Measurements from ENCODE around the gene TTC38.
A peak's percentile ranks its signal among the peaks of the same experiment; 100 is the strongest.
"Not testable (repeated sequence)": the region's sequence is repeated elsewhere in the genome, so short reads cannot be mapped to it uniquely, and the experiment has no call there.

The TTC38 gene

DNA sequence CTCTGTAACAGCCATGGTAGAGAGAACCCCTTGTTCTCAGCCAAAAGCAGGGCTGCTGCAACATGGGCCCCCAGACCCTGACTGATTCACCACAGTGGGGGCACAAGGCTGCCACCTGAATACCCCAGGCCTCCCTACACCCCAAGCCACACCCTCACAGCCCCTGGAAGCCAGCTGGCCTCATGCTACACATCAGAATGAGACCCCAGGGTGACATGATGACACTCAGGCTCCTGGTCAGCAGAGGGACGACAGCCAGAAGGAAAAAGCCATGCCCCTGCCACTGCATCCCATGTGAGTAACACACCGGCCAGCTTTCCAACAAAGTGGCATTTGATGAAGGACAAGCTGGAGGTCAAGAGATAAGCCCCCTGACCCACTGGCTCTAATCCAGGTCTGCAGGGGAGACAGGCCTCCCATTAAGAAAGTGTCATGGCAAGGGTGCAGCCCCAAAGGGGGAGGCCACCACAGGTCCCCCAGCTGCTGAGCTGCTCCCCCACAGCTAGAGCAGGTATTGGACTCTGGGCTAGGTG lies 20.3 kb upstream of the TTC38 start:
- DNase-seq, result no peak

DNA sequence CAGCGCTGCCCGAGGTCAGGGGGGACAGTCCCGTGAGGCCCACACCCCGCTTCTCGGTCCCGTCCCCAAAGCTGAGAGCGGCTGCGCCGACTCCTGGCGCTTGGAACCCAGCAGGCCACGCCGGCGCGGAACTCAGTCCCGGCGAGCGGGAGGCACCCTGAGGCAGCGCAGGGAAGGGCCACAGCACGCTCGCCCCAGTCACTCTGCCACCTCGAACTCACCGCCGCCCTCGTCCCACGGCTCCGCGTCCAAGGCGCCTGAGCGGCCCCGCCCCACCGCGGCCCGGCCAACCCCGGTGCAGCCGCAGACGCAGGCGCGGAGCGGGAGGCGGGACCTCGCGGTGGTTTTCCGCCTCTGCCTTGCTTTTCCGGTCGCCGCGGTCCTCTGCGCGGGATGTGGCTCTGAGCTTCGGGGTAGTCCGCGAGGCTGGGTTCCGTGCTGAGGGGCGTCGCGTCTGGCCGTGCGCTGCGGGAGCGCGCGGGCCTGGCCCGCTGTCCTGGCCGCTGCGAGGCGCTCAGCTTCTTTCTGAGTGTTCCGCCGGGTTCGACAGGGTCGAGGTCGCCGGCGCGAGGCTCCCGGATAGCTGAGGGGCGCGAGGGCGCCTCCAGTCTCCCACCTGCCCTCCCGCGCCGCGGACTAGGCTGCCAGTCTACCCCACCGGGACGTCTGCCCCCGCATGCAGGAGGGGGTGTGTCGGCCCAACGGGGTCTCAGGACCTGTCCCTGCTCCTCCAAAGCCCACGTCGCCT lies 17.6 kb upstream of the TTC38 start, which contains the start of gene CDPF1:
Gene CDPF1 (minus strand): TSS at position 259 of the 748 bp plus-strand sequence. CDS start 2,009 bp downstream, outside the sequence.
- DNase-seq, result peak; percentile 77 to 90 (median 85)

DNA sequence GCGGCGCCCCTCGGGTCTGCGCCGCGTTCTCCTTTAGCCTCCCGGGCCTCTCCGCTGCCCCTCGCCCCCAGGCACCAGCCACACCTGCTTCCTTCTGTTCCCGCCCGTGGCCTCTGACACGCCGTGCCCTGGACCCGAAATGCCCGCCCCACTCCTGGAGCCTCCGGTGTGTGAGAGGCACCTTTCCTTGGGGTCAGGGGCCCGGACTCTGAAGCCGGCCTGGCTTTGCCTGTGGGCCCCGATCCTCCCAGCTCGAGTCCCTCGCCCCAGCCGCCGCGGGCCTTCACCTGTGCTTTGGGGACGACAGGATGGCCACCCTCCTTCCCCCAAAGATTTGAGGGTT lies 17.1 kb upstream of the TTC38 start:
- no peak for DNase-seq

DNA sequence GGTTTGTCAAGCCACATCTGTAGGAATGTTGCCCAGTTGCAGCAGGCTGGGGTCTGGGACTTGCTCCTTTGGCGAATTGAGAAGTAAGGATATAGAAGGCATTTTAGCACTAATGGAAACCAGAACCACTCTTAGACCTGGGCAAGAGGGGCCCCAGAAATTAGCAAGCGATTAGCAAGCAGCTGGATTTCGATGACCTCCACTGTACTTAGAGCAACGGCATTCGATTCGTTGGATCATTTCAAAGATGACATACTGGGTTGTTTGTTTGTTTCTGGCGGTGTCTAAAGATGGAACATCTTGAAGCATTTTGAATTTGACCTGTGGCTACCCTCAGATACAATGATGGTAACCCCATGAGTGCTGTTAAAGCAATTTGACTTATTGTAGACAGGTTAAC lies 16.5 kb upstream of the TTC38 start:
- no peak for DNase-seq

DNA sequence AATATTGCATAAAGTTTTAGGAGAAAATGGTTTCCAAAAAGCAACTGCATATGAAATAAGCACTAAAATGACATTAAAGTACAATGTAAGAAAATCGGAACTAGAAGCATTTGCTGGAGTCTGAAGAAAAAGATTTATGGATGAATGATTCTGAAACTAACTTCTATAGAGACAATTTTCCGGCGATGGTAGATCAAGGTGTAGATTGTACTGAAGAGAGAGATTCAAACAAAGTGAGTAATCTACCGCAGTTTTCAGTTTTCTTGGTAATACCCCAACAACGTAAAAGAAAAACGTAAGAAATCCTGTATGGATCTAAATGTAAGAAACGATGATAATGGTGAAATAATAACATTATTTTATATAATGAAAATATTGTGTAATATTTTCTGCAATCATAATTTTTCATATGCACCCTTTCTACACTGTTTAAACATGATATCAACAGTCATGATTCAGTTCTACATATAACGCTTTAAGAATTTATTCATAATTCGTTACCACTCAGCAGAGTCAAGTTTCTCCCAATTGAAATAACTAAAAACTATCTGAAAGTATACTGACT lies 15.9 kb upstream of the TTC38 start:
- peak in 1 of 5 donors; percentile 81 for DNase-seq

DNA sequence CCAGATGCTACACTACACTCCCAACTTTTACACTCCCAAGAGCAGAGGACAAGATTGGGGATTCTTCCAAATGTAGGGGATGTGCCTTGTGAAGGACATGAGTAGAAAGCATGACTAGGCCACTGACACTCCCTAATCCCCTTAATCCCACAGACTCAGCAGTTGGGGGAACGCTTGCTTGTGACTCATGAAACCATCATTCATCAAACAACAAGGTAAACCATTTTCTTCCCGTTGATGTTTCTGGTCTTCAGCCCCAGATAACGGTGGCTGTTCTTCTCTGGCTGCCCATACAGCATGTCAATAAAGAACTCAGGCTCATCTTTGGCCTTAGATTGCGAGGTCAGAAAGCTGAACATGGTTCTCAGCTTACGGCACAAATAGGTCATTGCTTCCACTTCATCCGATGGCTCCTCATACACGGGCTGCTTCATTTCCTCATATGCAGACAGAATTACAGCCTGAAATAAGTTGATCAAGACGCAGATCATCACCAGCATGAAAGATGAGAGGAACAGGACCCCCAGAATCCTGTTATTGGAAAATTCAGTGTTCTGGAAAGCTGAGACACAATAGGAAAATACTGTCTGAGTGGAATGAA lies 11.3 kb upstream of the TTC38 start:
- no peak for DNase-seq

DNA sequence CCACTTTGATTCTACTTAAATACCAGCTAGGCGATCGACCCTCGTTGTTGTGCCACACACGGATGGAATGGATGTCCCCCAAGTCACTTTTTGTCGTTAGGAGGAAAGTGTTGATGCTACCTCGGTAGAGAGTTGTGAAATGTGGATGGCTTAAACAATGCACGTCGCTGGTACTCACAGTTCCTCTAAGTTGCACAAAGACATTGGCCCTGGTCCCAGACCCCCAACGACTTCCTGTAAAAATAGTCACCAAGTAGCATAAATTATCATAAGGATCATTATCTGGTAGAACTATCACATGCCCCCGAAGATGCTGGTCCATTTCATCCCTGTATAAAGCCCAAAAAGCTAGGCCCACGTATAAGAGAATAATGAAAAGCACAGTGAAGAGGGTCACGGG lies 8.4 kb upstream of the TTC38 start:
- no peak for DNase-seq

DNA sequence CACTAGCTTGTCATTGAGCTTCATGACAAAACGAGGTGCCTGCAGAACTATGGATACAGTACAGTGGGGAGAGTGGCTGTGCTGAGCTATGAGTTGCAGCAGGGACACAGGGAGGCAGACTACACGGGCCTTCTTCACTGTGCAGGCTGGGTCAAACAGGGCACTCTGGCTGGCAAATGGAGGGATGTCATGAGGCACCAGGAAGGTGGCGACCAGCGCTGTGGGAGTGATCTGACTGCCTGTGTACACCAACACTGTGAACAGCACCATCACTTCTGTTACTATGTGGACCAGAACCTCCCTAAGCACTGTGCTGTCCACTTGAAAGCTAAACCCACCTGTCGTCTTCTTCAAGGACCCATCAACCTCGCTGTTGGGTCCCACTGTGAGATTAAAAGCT lies 7.8 kb upstream of the TTC38 start:
- DNase-seq, result no peak

DNA sequence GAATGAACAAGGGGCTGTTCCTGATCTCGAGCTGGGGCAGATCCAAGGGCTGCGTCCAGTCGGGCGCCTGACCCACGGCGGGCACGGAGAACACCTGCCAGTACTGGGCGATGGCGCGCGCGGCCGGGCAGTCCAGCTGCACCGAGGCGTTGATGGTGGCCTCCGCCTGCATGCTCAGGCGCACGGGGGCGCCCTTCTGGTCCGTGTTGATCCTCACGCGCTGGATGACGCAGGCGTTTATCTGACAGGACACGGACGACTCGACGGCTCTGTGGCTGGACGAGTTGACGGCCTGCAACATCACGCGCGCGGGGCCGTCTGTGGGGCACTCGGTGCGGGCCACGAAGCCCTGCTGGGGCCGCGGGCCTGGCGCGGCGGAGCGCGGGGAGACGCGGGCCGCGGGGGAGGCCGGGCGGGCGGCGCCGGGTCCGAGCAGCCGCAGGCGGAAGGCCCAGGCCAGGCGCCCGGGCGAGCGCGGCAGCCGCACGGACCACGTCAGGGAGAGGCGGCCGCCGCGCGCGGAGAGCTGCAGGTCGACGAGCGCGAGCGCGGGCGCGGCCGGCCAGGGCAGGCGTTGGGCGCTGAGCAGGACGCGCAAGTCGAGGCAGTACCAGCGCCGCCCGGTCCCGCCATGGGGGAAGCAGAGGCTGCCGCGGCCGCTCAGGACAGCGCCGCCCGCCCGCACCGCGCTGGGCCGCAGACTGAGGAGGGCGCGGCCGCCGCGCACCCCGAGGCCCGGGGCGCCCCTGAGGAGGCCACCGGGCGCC lies 5.2 kb upstream of the TTC38 start:
- DNase-seq, result peak in 2 of 5 donors; percentile 5 to 38

DNA sequence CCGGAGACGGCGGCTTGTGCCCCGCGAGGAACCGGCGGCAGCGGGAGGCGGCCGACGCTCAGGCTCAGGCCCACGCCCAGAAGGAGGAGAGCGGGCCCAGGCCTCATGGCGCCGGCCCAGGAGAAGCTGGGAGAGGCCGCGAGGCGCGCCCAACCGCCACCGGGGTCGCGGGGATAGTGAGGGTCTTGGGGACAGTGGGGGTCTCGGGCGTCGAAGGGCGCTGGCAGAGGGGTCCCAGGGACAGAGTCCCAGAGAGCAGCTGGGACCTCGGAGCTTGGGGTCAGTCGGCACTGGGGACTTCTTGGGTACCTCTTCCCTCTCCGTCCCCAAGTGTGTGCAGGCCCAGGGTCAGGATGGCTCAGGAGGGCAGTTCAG lies 4.6 kb upstream of the TTC38 start, which contains the start of gene PKDREJ:
Gene PKDREJ (minus strand): TSS at position 128 of the 375 bp plus-strand sequence. CDS start 21 bp downstream, at position 107.
- DNase-seq, result no peak

DNA sequence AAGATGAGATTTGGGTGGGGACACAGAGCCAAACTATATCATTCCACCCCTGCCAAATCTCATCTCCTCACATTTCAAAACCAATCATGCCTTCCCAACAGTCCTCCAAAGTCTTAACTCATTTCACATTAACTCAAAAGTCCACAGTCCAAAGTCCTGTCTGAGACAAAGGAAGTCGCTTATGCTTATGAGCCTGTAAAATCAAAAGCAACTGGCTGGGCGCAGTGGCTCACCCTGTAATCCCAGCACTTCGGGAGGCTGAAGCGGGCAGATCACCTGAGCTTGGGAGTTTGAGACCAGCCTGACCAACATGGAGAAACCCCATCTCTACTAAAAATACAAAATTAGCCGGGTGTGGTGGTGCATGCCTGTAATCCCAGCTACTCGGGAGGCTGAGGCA lies 3.3 kb upstream of the TTC38 start:
- DNase-seq, result not testable (repeated sequence)

DNA sequence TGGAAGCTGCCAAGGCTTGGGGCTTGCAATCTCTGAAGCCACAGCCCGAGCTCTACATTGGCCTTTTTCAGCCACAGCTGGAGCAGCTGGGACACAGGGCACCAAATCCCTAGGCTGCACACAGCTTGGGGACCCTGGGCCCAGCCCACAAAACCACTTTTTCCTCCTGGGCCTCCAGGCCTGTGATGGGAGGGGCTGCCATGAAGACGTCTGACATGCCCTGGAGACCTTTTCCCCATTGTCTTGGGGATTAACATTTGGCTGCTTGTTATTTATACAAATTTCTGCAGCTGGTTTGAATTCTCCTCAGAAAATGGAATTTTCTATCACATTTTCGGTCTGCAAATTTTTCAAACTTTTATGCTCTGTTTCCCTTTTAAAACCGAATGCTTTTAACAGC lies 2.2 kb upstream of the TTC38 start:
- not testable (repeated sequence) for DNase-seq

DNA sequence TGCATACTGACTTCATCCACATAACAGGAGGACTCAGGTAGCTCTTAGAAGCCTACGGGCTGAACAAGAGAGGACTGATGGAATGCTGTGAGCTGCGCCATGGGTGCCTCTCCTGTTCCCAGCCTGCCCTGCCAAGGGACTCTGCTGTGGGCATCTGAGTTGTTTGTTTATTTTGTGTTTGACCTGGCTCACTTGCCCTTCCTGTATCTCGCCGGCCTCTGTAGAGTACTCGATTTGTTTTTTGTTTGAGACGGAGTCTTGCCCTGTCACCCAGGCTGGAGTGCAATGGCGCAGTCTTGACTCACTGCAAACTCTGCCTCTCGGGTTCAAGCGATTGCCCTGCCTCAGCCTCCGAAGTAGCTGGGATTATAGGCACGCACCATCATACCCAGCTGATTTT lies 1.8 kb downstream of the TTC38 start:
- DNase-seq, result no peak

DNA sequence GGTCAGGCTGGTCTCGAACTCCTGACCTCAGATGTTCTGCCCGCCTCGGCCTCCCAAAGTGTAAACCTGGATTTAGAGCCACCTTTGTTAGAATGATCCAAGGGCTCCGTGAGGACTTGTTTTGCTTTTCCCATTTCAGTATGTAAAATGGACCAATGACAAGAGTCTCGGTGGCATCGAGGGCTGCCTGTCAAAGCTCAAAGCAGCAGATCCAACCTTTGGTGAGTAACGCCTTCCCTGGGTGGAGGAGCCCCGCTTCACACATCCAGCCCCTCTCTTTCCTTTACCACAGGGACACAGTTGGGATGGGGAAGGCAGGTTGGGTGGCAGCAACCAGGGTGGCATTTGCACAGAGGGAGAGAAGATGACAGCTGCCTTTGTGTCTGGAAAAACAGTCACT lies 4.4 kb downstream of the TTC38 start:
- DNase-seq, result no peak

DNA sequence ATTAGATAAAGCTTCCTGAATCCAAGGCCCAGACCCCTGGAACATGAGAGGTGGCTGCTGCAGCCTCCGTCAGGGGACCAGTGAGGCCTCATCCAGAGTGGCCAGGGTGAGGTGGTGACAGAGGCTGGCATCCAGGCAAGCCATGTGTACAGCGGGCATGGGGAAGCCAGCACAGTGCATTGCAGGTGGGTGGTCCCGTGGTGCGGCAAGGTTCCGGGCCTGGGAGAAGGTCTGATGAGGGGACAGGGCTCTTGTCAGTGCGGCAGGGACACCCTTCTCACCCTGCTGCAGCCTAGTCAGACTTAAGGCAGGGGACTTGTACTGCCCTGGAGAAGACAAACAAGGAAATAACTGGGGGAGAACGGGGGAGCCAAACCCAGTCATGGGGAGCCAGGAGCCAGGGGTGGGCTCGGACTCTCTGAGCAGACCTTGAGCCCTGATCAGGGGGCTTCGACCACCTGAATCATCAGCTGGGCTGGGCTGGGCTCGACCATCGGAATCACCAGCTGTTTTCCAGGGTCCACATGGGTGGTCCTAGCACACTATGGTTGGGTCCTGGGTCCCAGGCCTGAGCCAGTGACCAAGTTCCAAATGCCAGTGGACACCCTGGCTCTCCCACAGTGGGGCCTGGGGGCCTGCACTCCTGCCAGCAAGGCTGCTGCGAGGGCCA lies 5.1 kb downstream of the TTC38 start:
- no peak for DNase-seq

DNA sequence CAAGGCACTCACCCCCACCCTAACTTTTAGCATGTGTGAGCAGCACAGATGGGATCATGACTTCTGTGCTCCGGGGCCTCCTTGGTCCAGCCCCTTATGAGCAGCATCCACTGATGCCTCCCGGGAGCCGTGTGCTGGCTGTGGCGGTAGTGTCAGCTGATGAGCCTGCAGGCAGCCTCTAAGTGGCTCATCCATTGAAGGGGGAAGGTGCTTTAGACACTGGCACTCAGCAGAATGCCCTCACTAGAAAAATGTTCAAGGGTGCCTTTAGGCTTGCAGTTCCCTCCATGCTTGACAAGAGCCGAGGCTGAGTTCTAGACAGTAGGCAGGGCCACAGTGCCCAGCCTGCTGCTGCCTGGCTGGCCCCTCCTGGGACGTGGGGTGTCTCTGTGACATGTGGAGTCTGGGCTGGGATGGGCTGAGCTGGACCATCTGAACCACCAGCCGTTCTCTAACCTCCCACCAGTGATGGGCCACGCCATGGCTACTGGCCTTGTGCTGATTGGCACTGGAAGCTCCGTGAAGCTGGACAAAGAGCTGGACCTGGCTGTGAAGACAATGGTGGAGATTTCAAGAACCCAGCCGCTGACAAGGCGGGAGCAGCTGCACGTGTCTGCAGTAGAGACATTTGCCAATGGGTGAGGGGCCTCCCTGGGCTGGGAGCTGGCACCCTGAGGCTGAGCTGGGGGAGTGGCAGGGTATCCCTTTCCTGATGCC lies 5.8 kb downstream of the TTC38 start:
- DNase-seq, result no peak

DNA sequence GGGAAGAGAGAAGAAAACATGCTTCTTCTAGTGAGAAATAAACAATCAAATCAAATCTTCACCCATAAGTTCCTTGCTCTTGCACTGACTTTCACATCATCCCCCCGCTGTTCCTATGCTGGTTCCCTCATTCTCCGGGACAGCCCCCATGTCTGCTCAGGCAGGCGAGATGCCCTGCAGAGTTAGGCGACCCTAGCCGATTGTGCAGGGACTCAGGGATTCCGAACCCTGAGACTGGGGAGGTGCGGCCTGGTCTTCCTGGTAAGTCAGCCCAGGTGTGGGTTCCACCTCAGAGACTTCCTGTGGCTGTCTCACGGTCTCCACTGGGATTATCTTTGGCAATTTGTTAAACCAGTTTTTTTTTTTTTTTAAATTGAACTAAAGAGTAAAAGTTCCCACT lies 6.6 kb downstream of the TTC38 start:
- no peak for DNase-seq

DNA sequence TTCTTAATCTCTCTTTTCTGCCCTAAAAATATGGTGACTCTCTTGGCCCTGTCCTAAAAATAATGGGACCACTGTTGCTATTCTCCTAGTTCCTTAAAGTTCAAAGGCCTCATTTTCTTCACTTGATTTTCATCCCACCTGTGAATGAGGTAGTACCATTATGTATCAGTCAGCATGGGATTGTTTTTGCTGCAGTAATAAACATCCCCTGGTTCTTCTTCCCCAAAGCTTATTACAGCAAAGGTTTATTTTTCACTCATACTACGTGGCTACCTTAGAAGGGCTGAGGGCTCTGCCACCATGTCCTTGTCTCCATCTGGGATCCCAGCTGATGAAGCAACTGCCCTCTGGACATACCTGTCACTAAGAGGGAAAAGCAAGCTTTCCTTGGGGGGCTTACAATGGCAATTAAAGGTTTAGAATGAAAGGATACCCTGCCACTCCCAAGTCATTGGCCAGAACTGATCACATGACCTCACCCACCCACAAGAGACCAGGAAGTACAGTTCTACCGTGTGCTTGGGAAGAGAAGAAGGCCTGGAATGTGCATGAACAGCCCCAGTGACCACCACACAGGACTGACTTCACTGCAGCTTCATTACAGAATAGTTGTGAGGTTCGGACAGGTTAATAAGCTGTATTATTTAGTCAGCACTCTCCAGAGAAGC lies 7.8 kb downstream of the TTC38 start:
- DNase-seq, result no peak

DNA sequence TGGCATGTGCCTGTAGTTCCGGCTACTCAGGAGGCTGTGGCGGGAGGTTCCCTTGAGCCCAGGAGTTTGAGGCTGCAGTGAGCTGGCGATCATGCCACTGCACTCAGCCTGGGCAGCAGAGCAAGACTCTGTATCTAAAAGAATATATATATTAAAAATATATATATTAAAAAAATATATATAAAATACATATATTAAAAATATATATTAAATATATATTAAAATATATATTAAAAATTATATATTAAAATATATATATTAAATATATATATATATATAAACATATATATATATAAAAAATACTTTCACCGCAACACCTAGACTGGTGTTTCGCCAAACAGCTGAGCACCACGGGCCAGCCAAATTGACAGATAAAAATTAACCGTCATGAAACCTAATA lies 8.8 kb downstream of the TTC38 start:
- DNase-seq, result no peak

DNA sequence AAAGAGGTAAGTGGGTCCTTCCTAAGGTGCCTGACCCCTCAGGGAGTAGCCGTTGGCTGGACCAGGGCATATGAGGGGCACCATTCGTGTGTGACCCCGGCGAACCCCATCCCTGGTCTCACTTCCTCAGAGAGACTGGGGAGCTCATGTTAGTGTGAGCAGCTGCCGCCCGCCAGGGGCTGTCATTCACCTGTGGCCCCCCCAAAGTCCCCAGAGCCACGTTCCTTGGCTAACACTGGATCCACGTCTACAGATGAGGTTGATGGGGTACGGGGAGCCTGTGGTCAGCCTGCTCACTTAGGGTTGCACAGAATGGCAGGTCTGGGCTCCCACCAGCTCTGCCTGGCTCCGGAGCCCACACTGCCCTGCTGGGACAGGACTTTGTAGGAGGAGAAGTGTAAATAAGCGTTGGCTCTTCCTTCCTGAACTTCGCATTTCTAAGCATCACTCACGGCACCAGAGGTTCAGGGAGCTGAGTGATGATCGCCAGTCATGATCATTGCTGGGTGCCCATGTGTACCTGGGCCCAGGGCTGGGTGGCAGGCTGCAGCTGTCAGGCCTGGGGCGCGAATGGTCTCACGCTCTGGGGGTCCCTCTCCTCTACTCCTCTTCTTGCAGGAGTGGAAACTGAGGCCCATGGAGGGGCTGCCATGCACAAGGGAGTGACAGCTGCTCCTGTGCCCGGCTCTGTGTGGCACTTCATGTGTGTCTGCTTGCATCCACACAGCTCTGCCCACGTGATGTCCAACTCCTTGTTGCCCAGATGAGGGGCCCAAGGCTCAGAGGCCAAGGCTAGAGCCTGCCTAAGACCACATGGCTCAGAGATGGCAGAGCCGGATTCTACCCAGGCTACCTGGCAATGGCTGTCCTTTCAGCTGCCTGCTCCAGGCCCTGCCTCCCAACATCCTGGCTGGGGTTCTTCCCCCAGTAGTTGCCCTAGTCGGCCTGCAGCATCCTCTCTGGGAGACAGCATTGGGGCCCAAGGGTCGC lies 11.1 kb downstream of the TTC38 start:
- DNase-seq, result no peak
